GM13976 (cell line): ENCODE data around the gene ACTR6.

Experiments
- DNase-seq: peaks from one replicate; pipeline ENCODE4 v3.0.0; 2012; ENCODE audit warnings: low spot score
- CTCF ChIP-seq: IDR thresholded peaks from 2 replicates; pipeline ENCODE4 v1.5.1; 2012; ENCODE audit warnings: borderline replicate concordance, mild to moderate bottlenecking; ENCODE audit not compliant: insufficient read depth; ENCODE audit errors: extremely low read depth, missing control alignments, control extremely low read depth
- in situ Hi-C: fragments of 300-500 bp; cut with MboI; formaldehyde crosslinking; loops from one replicate; pipeline ENCODE4 v1.12.0; 2022; ENCODE audit warnings: low sequenced_read_pairs, mixed read lengths, inconsistent platforms; ENCODE audit not compliant: unreplicated experiment

Gene ACTR6

GRCh38 chr12:100234166-100234565, 33.6 kb downstream of the ACTR6 start:
- DNase-seq, result no peak
- TF ChIP-seq CTCF, result no peak
- in situ Hi-C loops, result loop anchor here (25.0 kb wide), 1 partner anchor 328 kb away; the partner anchor contains the start of gene GAS2L3

- peak; percentile 40 for DNase-seq
- in situ Hi-C loops, result loop anchor here (25.0 kb wide), 1 partner anchor 328 kb away; the partner anchor contains the start of gene GAS2L3
- TF ChIP-seq CTCF, result peak; percentile 70
These were observed 34.1 kb downstream of the ACTR6 start for GRCh38 chr12:100234591-100235304.

- in situ Hi-C loops, result loop anchor here (25.0 kb wide), 1 partner anchor 324 kb away; the partner anchor contains the start of gene GAS2L3
- TF ChIP-seq CTCF, result no peak
- no peak for DNase-seq
These were observed 38.2 kb downstream of the ACTR6 start for GRCh38 chr12:100238801-100239200.

- no peak for DNase-seq
- in situ Hi-C loops, result loop anchor here (25.0 kb wide), 1 partner anchor 323 kb away; the partner anchor contains the start of gene GAS2L3
- no peak for TF ChIP-seq CTCF
These were observed 39.0 kb downstream of the ACTR6 start for GRCh38 chr12:100239589-100239988.

GRCh38 chr12:100243137-100243536, 42.5 kb downstream of the ACTR6 start:
- TF ChIP-seq CTCF, result no peak
- DNase-seq, result no peak
- in situ Hi-C loops, result loop anchor here (25.0 kb wide), 1 partner anchor 319 kb away; the partner anchor contains the start of gene GAS2L3

- DNase-seq, result no peak
- in situ Hi-C loops, result loop anchor here (25.0 kb wide), 1 partner anchor 315 kb away; the partner anchor contains the start of gene GAS2L3
- no peak for TF ChIP-seq CTCF
These were observed 47.1 kb downstream of the ACTR6 start for GRCh38 chr12:100247765-100248164.

GRCh38 chr12:100248886-100249285, 48.3 kb downstream of the ACTR6 start:
- no peak for DNase-seq
- in situ Hi-C loops, result loop anchor here (25.0 kb wide), 1 partner anchor 313 kb away; the partner anchor contains the start of gene GAS2L3
- no peak for TF ChIP-seq CTCF
